Smooth muscle cell (in vitro differentiated cells): ENCODE results near the gene CEP295NL. TPM values are rescaled to one million over a fixed set of nuclear protein-coding genes. Genes with fewer than 3 reads are reported as not detected.
A peak's percentile ranks its signal among the peaks of the same experiment; 100 is the strongest.

Experiments used
- DNase-seq: peaks from one replicate; lab custom pipeline; 2025; ENCODE audit not compliant: unreplicated experiment; lab: John Stamatoyannopoulos, UW
- H2AFZ ChIP-seq: fragments of 200-600 bp; sonication (generic); 2 replicates; pipeline ENCODE4 v1.6.0; 2016; ENCODE audit warnings: antibody characterized with exemption, low read depth, mild to moderate bottlenecking
- H3F3A ChIP-seq: fragments of 200-600 bp; sonication (generic); 2 replicates; pipeline ENCODE4 v1.6.0; 2017; ENCODE audit warnings: antibody characterized with exemption, low read depth
- H3K27ac ChIP-seq: fragments of 200-600 bp; sonication (generic); 2 replicates; pipeline ENCODE4 v1.5.1; 2016; ENCODE audit warnings: low read depth, mild to moderate bottlenecking
- H3K27me3 ChIP-seq: fragments of 200-600 bp; sonication (generic); 2 replicates; pipeline ENCODE4 v1.6.1; 2016; ENCODE audit warnings: low read depth, mild to moderate bottlenecking
- H3K36me3 ChIP-seq: fragments of 200-600 bp; sonication (generic); 2 replicates; pipeline ENCODE4 v1.5.1; 2016; ENCODE audit warnings: low read depth
- H3K4me1 ChIP-seq: fragments of 200-600 bp; sonication (generic); 2 replicates; pipeline ENCODE4 v1.5.1; 2016; ENCODE audit warnings: low read depth
- H3K4me2 ChIP-seq: fragments of 200-600 bp; sonication (generic); 2 replicates; pipeline ENCODE4 v1.6.0; 2016; ENCODE audit warnings: mild to moderate bottlenecking
- H3K4me3 ChIP-seq: fragments of 200-600 bp; sonication (generic); 2 replicates; pipeline ENCODE4 v1.5.1; 2016; ENCODE audit warnings: mild to moderate bottlenecking
- H3K79me2 ChIP-seq: fragments of 200-600 bp; sonication (generic); 2 replicates; pipeline ENCODE4 v1.6.0; 2016; ENCODE audit warnings: low read depth, mild to moderate bottlenecking
- H3K9ac ChIP-seq: fragments of 200-600 bp; sonication (generic); 2 replicates; pipeline ENCODE4 v1.6.0; 2016; ENCODE audit warnings: low read depth
- H3K9me3 ChIP-seq: fragments of 200-600 bp; sonication (generic); replicated peaks from 2 replicates; pipeline ENCODE4 v1.5.1; 2016; ENCODE audit warnings: low read depth
- H4K20me1 ChIP-seq: fragments of 200-600 bp; sonication (generic); 2 replicates; pipeline ENCODE4 v1.6.0; 2016; ENCODE audit warnings: low read depth
- WGBS: methylation state at CpG from one replicate; pipeline ENCODE4 v1.1.7; 2016; ENCODE audit warnings: low lambda C conversion rate; 5-methylcytosine and 5-hydroxymethylcytosine counted together
- polyA plus RNA-seq: library from polyadenylated mRNA; unstranded; fragments of >200 nt; fragmentation: Nextera tagmentation; extraction: Ambion mirVana; gene quantifications from 2 replicates; pipeline ENCODE4 v1.2.1, GENCODE V29; 2016
- total RNA-seq: library from RNA; depleted of rRNA; stranded (reverse); fragments of >200 nt; gene quantifications from 2 replicates; pipeline ENCODE4 v1.2.3, GENCODE V29; 2014
- TF ChIP-seq, protein P1 (sequence below): fragments of 200-600 bp; sonication (generic); IDR thresholded peaks from 2 replicates; pipeline ENCODE4 v1.5.1; 2017; ENCODE audit warnings: borderline replicate concordance, mild to moderate bottlenecking, antibody characterized with exemption; ENCODE audit not compliant: insufficient read depth, poor library complexity, severe bottlenecking

Gene CEP295NL
- total and polyA plus RNA-seq, 2 experiments from 2014 or later = 1.2 TPM; not detected in 1

DNA sequence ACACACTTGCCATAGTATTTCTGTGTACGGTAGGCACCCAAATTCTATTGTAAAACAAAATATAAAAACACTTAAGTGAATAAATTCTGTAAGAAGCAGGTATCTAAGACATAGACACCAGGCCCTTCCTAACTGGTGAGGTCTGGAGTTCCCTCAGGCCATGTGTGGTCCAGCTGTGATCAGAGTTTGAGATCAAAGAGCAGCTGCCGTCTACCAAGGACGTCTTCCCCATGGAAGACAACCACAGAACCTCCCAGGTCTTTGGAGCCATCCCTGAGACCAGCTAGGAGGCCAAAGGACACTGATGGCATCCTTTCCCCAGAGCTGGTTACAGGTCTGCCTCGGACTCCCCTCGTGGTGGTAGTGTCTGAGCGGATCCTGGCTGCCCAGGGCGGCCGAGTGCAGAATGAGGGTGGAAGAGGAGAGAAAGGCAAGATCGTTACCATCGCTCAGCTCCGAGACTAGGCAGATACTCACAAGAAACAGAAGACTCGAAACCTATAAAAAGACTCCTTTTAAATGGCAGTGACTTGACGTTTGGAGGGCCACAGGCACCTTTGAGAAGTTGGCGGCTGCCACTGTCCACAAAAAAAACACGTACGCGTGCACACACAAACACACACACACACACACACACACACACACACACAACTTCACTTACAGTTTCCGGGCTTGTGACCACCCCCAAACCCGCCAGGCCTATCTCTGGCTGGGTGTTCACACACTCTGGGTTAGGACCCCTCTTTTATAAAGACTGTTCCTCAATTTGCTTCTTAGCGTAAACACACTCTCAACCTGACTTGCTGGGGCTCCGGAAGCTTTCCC, 14.7 kb upstream of the CEP295NL start:
- Histone ChIP-seq H3K9ac (no peak overlapping the region), H3K9me3 (no peaks in the 10 kb centered on the region), H4K20me1 (peaks cover 94% of the 10 kb centered on the region), H3K36me3 (no peaks in the 10 kb centered on the region), H3K27me3 (no peaks in the 10 kb centered on the region), H3K79me2 (peaks cover 73% of the 10 kb centered on the region), H3K4me2 (no peak overlapping the region), H3F3A (no peaks in the 10 kb centered on the region), H3K27ac (no peak overlapping the region), H2AFZ (no peak overlapping the region), H3K4me1 (no peaks in the 10 kb centered on the region), H3K4me3 (no peak overlapping the region)
- TF ChIP-seq, protein P1, sequence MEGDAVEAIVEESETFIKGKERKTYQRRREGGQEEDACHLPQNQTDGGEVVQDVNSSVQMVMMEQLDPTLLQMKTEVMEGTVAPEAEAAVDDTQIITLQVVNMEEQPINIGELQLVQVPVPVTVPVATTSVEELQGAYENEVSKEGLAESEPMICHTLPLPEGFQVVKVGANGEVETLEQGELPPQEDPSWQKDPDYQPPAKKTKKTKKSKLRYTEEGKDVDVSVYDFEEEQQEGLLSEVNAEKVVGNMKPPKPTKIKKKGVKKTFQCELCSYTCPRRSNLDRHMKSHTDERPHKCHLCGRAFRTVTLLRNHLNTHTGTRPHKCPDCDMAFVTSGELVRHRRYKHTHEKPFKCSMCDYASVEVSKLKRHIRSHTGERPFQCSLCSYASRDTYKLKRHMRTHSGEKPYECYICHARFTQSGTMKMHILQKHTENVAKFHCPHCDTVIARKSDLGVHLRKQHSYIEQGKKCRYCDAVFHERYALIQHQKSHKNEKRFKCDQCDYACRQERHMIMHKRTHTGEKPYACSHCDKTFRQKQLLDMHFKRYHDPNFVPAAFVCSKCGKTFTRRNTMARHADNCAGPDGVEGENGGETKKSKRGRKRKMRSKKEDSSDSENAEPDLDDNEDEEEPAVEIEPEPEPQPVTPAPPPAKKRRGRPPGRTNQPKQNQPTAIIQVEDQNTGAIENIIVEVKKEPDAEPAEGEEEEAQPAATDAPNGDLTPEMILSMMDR = no peak
- WGBS = 86% methylated on average over 21 of the region's 21 CpGs
- no peak for DNase-seq

DNA sequence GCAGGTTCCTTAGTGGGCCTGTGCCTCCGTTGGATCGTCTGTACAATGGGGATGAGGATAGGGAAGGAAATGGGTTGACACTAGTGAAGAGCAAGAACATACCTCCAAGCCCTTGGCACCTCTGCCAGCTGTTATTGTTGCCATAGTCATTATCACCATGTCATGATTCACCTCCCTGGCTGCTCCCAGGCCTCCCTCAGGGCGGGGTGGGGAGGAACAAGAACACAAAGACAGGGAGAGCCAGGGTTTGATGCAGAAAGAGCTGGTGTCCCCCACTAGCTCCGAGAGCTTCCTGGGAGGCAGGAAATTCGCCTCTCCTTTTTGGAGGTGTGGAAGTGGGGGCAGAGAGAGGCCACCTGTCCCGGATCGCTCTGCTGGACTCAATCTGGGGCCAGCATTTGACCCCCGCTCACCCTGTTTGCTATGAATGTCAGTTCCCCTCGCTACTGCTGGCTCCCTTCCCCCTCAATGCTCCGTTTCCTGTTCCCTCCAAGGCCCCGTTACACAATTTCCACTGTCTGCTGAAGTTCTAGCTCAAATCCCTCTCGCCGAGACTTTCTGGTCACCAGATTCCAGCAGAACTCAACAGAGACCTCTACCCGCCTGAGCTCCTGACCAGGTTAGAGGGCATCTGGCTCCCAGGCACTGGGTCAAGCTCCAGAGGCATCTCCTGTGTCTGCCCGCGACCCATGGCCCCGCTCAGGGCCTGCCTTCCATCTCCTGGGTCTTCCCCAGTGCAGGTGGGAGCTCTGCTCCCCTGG, 13.1 kb upstream of the CEP295NL start:
- H4K20me1 ChIP-seq = peaks cover 87% of the 10 kb centered on the region

DNA sequence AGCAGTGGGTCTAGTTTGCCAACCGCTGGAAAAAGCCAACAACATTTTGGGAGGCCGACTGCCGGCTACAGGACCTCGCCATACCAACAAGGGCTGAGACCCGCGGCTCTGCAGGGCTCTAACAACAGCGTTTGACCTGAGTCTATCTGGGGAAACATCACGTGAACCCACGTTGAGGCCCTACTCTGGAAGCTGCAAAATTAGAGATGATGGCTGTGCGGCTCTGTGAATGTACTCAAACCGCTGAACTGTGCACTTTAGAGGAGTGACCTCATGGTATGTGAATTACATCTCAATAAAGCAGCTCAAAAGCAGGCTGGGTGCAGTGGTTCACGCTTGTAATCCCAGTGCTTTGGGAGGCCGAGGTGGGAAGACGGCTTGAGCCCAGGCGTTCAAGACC, 10.1 kb upstream of the CEP295NL start:
- Histone ChIP-seq H3K79me2 (peaks cover 66% of the 10 kb centered on the region), H3K9ac (no peak overlapping the region), H3K4me2 (no peak overlapping the region), H3K36me3 (no peaks in the 10 kb centered on the region), H4K20me1 (peaks cover 86% of the 10 kb centered on the region), H3K27ac (peak overlapping the region; percentile 29), H2AFZ (no peak overlapping the region), H3K9me3 (no peaks in the 10 kb centered on the region), H3K27me3 (no peaks in the 10 kb centered on the region), H3K4me3 (no peak overlapping the region), H3F3A (no peaks in the 10 kb centered on the region), H3K4me1 (no peaks in the 10 kb centered on the region)
- TF ChIP-seq, protein P1 = no peak
- 85% methylated on average over 15 of the region's 15 CpGs for WGBS
- DNase-seq = no peak

More for the DNA sequence above, 13.1 kb upstream of the CEP295NL start:
- WGBS = 80% methylated on average over 17 of the region's 17 CpGs
- H3K9me3 ChIP-seq = no peaks in the 10 kb centered on the region
- peaks cover 69% of the 10 kb centered on the region for H3K79me2 ChIP-seq
- H3K4me1 ChIP-seq = no peaks in the 10 kb centered on the region
- H2AFZ ChIP-seq = no peak overlapping the region
- no peaks in the 10 kb centered on the region for H3K27me3 ChIP-seq
- no peaks in the 10 kb centered on the region for H3K36me3 ChIP-seq
- no peak overlapping the region for H3K9ac ChIP-seq
- peak overlapping the region; percentile 2 for H3K4me2 ChIP-seq
- H3F3A ChIP-seq = no peaks in the 10 kb centered on the region
- DNase-seq = no peak
- peak overlapping the region; percentile 56 for H3K27ac ChIP-seq
- H3K4me3 ChIP-seq = no peak overlapping the region
- TF ChIP-seq, protein P1 = no peak
